T-helper 1 cell treated with Interleukin-12 subunit alpha and Interleukin-12 subunit beta and Interleukin-4 antibody, amounts not matched to agents 30 ng/mL and 1 ng/mL, for 36 hours (primary cell): ENCODE measurements around the gene AGBL3. TPM values are rescaled to one million over a fixed set of nuclear protein-coding genes. Genes with fewer than 3 reads are reported as not detected.
"Not testable (repeated sequence)": the region's sequence is repeated elsewhere in the genome, so short reads cannot be mapped to it uniquely, and the experiment has no call there.

Source experiments
- intact Hi-C: fragments of 100-400 bp; cut with micrococcal nuclease; formaldehyde crosslinking; loops from one replicate; pipeline ENCODE4 v1.15.1; 2024
- total RNA-seq: library from RNA; stranded (reverse); gene quantifications from 2 replicates; pipeline ENCODE4 v1.2.3, GENCODE V29; 2022

The AGBL3 gene
- total RNA-seq, 1 donor from 2014 or later, result 1.4 TPM

DNA sequence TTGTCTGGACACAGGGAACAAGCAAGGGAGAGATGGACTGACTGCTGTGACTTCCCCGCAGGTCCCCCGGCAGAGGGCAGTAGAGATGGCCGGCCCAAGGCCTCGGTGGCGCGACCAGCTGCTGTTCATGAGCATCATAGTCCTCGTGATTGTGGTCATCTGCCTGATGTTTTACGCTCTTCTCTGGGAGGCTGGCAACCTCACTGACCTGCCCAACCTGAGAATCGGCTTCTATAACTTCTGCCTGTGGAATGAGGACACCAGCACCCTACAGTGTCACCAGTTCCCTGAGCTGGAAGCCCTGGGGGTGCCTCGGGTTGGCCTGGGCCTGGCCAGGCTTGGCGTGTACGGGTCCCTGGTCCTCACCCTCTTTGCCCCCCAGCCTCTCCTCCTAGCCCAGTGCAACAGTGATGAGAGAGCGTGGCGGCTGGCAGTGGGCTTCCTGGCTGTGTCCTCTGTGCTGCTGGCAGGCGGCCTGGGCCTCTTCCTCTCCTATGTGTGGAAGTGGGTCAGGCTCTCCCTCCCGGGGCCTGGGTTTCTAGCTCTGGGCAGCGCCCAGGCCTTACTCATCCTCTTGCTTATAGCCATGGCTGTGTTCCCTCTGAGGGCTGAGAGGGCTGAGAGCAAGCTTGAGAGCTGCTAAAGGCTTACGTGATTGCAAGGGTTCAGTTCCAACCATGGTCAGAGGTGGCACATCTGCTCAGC lies 178.2 kb downstream of the AGBL3 start:
- intact Hi-C loops, result no loop called here

DNA sequence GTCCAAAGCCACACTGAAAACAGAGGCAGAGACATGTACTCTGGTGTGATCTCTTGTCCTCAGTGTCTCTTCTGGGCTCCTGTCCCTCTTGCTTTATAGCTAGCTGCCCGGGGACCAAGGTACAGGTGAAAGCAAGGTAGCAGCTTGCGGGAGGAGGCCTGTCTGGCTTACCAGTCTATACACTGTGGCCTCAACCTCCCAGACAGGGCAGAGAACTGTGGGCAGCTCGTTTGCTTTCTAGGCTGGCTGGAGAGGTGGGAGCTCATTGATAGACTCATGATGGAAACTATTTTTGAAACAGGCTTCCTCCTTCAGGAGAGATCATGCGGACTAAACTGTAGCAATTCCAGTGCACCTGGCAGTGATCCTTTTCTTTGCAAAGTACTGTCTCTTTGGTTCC lies 179.6 kb downstream of the AGBL3 start:
- intact Hi-C loops, result no loop called here

DNA sequence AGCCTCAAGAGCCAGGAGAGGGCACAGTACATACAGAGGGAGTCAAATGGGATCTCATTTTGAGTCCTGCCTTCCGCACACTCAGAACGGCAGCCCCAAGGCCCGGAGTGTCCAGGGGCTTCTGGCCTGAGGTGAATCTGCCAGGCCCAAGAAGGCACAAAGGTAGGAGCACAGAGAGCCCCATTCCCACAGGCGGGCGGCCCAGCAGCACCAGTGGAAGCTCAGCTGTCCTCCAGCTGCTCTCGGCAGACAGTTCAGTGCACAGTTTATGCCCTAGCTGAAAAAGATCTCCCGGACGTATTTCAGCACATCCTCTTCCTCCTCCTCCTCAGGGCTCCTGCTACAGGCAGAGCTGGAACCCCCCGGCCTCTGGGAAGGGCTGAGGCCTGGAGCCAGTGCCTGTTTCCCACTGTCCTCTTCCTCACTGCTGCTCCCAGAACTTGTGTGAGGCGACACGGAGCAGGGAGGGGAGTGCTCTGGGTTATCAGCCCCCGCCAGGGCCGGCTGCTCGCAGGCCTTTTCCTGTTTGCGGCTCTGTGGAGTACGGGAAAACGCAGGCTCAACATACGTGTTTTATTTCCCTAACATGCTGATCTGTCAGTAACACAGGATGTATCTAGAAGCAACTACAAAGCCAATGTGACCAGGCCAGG lies 180.2 kb downstream of the AGBL3 start:
- intact Hi-C loops, result no loop called here

DNA sequence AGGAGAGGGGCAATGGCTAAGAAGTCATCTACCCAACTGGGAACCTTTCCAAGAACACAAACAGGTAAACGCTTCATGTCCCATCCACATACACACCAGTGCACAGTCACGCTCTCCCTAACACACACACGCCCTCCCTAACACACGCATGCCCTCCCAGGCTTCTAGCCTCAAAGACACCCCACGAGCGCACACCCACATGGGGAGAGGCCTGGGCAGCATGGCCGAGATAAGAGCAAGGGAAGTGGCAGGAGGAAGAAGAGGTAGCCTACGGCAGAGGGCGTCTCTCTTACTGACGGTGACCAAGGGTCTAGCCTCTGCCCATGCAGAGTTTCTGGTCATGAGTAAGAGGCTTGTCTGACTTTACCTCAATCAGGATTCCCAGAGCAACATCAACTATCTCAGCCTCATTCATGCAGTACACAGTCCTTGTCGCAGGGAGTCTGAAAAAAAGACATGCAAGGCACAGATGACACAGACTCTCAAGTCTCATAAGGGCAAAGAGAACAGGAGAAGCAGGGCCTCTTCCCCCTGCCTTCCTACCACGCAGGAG lies 181.1 kb downstream of the AGBL3 start:
- intact Hi-C loops, result no loop called here

DNA sequence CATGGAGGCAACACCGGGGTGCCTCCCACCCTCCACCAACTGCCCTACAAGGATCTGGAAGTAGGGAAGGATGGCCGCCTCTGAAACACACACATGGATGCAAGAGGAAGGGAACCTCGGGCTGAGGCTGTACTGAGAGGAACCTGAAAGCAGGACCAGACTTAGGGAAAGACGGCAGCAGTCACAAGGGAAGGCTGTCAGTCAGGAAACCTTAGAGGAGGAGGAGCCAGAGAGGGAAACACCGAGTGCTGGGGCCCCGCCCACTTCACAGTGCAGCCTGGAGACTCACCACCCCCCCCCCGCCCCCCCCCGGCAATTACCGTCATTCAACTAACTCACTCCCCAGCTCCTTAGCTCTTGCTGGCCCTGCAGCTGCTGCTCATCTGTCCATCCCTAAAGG lies 181.7 kb downstream of the AGBL3 start:
- intact Hi-C loops, result no loop called here

DNA sequence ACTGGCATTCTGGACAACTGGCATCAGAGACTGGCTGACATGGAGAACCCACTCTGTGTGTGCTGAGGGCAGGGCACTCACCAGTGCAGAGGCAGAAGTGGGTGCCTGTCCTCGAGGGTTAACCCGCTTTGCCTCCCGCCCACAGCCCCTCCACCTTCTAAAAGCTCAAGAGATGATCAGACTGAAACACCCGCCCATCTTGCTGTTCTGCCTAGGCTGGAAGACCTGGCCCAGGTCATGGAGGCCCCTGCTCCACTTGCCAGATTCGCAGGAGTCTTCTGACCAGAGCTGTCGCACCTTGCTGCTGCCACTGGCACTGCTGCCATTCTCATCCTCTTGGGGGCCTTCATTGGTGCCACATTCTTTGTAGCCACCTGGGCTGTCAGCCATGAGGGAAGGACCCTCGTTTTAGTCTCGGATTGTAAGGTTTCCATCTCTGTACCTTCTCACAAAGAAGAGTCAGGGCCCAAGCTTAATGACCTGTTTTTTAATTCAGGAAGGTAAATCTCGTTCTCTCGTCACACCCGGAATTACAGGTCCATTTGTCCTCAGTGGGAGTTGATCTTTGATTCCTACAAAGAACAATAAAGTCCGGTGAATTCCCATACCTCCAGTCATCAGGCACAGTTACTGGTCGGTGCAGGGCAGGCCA lies 182.3 kb downstream of the AGBL3 start:
- intact Hi-C loops, result loop anchor here (1.0 kb wide), 1 partner anchor 8 kb away; no protein-coding TSS in a partner anchor

DNA sequence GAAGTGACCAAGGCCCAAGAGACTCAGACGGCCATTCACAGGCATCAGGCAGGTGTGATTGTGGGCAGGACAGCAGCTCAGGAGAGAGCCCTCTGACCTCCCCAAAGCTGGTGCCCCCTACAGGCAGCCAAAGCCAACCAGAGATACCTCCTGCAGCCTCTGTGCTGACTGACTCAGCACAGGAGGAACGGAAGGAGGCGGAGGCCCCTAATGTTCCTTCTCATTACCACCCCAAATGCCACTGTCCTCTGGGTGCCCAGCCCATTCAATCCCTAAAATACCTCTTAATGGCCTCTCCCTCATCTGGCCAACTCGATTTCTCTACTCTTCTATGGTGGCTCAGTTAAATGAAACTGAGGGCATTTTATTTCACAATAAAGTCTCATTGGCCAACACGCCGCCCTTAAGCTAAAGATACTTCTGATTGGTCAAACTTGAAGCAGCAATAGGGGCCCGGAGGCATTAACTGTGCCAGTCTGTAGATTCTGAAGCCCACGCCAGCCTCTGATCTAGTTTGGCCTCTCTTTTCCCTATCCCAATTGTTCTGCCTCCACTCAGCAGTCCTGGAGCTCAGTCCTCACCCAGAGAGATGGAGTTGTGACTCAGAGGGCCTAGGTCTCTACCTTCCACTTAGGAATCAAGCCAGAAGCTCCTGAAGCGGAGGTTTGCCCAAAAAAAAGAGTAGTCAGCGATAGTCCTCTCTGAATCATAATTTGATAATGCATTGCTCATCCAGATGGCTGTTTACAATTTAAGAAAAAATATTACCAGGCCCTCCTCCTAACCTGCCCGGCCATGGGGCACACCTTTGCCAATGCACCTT lies 183.0 kb downstream of the AGBL3 start:
- intact Hi-C loops, result loop anchor here (1.0 kb wide), 1 partner anchor 9 kb away; no protein-coding TSS in a partner anchor

DNA sequence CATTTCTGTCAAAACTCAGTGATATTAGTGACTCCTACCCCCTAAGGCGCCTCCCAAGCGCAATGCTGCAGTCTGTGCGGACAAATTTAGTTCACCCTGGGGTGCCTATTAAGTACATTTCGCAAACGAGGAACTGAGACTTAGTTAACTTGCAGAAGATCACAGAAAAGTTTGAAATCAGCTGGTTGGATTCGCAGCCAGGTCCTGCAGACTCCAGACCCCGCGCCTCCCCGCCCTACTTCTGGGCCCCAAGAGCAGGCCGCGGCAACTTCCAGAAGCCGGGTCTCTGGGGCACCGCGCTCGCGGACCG lies 183.6 kb downstream of the AGBL3 start:
- intact Hi-C loops, result loop anchor here (1.0 to 2.0 kb wide), 12 partner anchors 10 to 853 kb away; partner anchors contain the start of genes AGBL3, BPGM, CNOT4 and NUP205

DNA sequence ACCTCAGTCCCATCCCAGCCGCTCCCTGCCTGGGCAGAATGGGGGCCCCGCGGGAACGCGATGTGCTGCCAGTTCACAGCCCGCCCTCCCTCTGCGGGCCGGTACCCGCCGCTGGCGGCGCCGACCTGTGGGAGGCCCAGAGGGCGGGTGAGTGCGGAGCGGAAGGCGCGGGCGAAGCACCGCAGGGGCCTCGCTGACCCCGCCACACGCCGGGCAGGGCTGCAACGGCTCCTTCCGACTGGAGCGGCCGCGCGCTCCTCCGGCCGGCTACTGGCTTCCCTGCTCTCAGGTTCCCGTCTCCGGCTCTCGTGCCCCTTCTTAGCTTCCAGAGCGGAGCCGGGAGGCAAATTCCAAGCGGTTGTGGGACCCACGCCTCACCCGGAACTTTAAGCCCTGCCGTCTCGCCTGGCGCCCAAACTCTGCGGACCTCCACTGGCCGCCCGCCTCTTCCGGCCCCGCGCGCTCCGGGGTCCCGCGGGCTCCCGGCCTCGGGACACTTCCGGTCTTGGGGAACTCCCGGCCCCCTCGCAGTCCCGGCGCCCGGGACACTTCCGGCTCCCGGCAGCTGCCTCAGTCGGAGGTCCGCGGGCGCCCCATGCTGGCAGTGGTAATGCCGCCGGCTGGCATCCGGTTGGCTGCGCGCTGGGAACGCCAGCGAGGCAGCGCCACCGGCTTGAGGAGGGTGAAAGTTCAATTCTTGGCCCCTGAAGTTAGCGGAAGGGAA lies 184.1 kb downstream of the AGBL3 start, which contains the start of gene CYREN:
CYREN (minus strand) TSS at position 434 of the 724 bp plus-strand sequence. CDS start 1,785 bp downstream, outside the sequence.
- intact Hi-C loops, result loop anchor here (1.0 to 2.0 kb wide), 11 partner anchors 23 to 853 kb away; partner anchors contain the start of genes AGBL3, BPGM, CNOT4 and NUP205

DNA sequence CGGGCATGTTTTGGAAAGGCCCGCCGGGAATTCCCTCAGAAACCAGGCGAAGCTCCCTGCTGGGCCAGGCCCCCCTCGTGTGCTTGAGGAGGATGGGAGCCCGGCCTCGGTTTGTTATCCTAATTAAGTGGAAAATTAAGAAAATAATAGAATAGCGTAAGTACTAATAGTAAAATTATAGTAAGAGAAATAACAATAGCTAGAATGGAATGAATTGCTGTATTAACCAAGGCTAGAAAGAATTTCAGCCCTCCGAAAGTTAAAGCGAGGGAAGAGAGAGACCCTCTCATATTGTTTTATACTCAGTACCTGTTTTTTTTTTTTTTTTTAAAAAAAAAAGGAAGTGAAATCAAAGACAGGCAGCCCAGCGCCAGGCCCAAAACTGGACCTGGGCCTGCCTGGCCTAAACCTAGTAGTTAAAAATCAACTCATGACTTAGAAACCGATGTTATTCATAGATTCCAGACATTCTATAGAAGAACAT lies 184.7 kb downstream of the AGBL3 start:
- intact Hi-C loops, result loop anchor here (1.0 to 2.0 kb wide), 11 partner anchors 24 to 854 kb away; partner anchors contain the start of genes AGBL3, BPGM, CNOT4 and NUP205

DNA sequence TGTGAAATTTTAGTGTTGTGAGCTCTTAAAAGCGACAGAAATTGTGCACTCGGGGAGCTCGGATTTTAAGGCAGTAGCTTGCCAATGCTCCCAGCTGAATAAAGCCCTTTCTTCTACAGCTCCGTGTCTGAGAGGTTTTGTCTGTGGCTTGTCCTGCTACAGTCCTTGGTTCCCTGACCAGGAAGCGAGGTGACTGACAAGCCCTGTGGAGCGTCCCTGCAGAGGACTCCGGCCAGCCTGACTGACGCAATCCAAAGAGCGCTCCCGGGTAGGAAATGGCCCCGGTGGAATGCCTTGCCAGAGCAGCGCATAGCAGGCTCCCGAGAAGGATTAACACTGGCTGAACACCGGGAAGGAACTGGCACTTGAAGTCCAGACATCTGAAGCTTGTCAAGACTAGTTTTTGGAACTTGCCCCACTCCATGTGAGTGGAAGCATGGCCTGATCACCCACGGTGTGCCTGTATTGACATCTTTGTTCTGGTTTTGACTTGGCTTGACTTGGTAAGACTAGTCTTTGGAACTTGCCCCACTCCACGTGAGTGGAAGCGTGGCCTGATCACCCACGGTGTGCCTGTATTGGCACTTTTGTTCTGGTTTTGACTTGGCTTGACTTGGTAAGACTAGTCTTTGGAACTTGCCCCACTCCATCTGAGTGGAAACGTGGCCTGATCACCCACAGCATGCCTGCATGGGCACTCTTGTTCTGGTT lies 185.4 kb downstream of the AGBL3 start:
- intact Hi-C loops, result loop anchor here (2.0 kb wide), 3 partner anchors 339 to 535 kb away; partner anchors contain the start of gene CNOT4

DNA sequence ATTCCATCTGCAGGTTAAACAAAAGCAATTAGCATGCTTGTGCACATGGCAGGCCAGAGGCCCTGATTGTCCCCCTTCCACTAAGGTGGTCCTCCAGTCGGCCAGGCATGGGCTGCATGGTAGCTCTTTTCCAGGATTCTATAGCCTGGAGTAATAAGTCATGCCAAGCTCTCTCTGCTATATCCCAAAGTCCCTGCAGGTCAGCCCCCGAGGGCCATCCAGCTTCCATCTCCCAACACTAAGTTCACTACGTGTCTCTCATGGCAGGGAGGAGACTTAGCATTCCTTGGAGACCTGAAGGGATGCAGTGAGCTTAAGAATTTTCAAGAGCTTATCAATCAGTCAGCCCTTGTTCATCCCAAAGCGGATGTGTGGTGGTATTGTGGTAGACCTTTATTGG lies 187.6 kb downstream of the AGBL3 start:
- intact Hi-C loops, result not testable (repeated sequence)

DNA sequence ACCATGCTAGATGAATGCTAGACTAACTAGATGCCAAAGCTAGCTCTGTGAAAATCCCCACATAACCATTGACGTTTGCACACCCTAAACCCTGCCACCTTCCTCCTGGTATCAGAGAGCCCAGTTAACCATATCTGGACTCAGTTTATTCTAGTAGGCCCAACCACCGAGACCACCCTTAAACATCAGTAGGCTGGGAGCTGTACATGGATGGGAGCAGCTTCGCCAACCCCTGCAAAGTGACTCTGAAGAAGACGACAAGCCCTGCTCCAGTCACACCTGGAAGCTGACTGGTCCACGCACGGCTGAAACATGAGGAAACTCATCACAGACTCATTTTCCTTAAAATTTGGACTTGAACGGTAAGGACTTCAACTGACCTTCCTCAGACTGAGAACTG lies 188.6 kb downstream of the AGBL3 start:
- intact Hi-C loops, result no loop called here

DNA sequence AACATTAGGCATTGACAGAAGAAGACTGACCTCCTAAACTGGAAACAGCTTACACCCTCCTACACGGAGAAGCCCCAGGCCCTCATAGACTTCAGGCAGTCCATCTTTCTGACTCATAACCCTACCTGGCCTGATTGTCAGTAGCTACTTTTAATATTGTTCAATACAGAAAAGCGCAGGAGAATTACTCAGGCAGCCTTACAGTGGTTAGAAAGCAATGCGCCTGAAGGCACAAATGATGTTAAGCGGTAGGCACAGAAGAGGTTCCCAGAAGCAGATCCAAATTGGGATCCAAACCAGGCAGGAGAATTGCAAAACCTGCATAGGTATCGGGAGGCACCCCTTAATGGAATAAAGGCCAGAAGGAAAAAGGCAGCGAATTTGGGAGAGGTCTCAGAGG lies 189.6 kb downstream of the AGBL3 start:
- intact Hi-C loops, result no loop called here

DNA sequence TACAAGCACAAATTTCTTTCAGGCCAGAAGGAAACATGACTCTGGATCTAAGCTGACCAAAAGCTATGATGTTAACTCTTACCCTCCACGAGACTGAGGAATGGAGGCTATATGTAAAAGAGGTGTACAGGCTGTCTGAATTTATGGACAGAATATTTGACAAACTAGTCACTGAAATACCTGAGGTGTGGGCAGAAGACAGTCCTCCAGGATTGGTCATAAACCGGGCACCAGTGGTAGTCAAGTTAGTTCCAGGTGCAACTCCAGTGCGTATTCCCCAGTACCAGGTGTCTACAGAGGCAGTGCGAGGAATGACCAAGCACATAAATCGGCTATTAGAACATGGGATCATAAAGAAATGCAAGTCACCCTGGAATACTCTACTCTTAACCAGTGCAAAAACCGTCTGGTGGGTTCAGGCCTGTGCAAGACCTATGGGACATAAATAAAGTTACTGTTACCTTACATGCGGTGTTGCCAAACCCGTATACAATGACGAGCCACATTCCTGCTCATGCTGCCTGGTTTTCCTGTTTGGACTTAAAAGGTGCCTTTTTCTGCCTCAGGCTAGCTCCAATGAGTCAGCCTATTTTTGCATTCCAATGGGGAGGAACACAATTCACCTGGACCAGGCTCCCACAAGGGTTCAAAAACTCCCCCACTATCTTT lies 190.9 kb downstream of the AGBL3 start:
- intact Hi-C loops, result no loop called here

DNA sequence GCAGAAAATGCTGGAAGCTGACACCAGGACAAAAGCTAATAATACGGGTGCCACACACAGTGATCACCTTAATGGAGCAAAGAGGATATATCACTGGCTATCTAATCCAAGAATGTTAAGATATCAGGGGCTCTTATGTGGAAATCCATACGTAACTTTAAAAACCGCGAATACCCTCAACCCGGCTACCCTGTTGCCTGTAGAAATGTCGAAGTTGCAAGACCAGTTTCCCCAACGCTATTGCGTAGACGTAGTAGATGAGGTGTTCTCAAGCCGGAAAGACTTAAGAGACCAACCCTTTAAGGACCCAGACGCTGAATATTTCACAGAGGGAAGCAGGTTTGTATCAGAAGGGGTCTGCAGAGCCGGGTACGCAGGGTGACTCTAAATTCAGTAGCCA lies 192.1 kb downstream of the AGBL3 start:
- intact Hi-C loops, result no loop called here

DNA sequence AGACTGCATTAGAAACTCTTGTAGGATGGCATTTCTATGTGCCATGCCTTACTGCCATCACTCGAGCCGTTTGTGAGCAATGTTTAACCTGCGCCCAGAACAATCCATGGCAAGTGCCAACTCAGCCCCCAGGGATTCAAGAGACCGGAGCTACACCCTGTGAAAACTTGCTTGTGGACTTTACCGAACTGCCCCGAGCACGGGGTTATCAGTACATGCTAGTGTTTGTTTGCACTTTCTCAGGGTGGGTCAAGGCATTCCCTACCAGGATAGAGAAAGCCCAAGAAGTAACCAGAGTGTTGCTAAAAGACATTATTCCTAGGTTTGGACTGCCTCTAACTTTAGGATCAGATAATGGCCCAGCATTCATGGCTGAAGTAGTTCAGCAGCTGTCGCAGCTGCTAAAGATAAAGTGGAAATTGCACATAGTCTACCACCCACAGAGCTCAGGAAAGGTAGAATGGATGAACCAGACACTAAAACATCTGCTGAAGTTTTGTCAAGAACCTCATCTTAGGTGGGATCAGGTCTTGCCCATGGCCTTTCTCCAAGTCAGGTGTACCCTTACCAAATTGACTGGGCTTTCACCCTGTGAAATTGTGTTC lies 193.1 kb downstream of the AGBL3 start:
- intact Hi-C loops, result no loop called here

DNA sequence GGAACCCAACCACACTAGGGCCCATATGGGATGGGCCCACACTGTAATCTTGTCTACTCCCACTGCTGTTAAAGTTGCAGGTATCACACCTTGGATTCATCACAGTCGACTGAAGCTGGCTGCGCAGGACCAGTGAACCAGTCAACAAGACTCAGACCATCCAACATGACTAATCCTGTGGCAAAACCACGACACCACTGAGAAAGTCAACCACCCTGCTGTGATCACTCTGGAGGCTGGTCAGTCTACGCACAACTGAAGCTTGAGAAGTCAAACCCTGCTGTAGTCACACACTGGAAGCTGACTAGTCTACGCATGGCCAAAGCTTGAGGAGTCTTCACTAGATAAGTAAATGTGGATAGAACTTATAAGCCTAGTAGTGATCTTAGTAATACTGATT lies 193.8 kb downstream of the AGBL3 start:
- intact Hi-C loops, result no loop called here
